Measurements from ENCODE around the gene SLC43A3.
"Not testable (repeated sequence)": the region's sequence is repeated elsewhere in the genome, so short reads cannot be mapped to it uniquely, and the experiment has no call there.

SLC43A3 gene

DNA sequence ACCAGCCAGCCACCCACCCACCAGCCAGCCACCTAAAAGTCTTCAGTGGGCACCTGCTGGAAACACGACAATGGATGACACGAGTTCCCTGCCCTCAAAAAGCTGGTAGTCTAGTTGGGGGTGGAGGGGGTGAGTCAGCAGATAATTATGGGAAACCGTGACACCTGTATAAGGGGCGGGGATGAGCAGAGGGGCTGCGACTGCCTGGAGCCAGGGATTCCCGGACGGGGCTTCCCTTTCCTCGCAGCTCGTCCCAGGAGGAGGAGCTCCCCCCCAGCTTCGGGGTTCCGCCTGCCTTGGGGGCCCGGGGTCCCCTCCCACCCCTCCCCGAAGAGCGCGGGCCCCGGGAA is 31.1 kb upstream of the SLC43A3 start:
- Histone ChIP-seq H3K27me3 (ENCODE audit: control insufficient read depth, insufficient read depth, low read length) (peaks cover 56% of the 10 kb centered on the region), H3K36me3 (ENCODE audit: insufficient read depth, low read length) (no peaks in the 10 kb centered on the region), H3K4me2 (ENCODE audit: low read length) (no peak overlapping the region), H3K4me3 (ENCODE audit: low read length) (no peak overlapping the region), H3K9ac (ENCODE audit: low read depth, low read length) (no peak overlapping the region), H3K9me3 (replicated peaks; ENCODE audit: low read length) (no peaks in the 10 kb centered on the region), H3K4me1 (ENCODE audit: control insufficient read depth, insufficient read depth, low read length) (peaks cover 24% of the 10 kb centered on the region)

GRCh38 chr11:57457643-57458023 is 30.7 kb upstream of the SLC43A3 start:
- no peak overlapping the region for H3K9ac ChIP-seq (ENCODE audit: low read depth, low read length)

DNA sequence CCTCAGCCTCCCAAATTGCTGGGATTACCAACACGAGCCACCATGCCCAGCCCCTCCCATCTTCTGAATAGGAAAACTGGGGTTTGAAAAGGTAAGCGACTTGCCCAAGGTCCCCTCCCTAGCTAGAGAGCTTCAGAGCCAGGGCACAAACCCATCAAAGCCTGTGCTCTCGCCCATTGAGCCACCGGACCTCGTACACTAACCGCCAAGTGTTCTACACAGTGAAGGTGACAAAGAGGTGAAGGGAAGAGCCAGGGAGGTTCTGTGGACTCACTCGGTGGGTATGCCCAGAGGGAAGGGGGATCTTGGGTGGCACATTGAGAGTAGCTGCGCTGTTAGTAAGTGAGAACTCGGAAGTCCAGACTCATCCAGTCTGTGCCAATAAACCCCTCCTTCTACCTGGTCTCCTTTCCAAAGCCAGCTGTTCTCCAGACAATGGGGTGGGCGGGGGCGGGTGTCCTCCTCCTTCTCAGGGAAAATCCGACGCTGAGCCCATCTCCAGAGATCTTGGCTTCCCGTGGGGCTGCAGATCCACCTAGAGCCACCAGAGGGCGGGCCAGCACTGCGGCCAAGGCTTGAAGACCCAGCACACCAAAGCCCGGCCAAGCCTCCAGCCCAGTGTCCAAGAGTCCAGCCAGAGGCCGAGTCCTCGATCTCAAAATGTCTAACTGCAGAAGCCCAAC is 30.2 kb upstream of the SLC43A3 start:
- Histone ChIP-seq H3K9me3 (replicated peaks; ENCODE audit: low read length) (no peaks in the 10 kb centered on the region), H3K4me2 (ENCODE audit: low read length) (peak overlapping the region; percentile 63), H3K36me3 (ENCODE audit: insufficient read depth, low read length) (no peaks in the 10 kb centered on the region), H3K27me3 (ENCODE audit: control insufficient read depth, insufficient read depth, low read length) (peaks cover 56% of the 10 kb centered on the region), H3K4me1 (ENCODE audit: control insufficient read depth, insufficient read depth, low read length) (peaks cover 24% of the 10 kb centered on the region), H3K9ac (ENCODE audit: low read depth, low read length) (no peak overlapping the region), H3K4me3 (ENCODE audit: low read length) (no peak overlapping the region)

More at GRCh38 chr11:57457643-57458023, 30.7 kb upstream of the SLC43A3 start:
- H3K27me3 ChIP-seq (ENCODE audit: control insufficient read depth, insufficient read depth, low read length): peaks cover 56% of the 10 kb centered on the region
- peak overlapping the region; percentile 63 for H3K4me2 ChIP-seq (ENCODE audit: low read length)
- H3K4me1 ChIP-seq (ENCODE audit: control insufficient read depth, insufficient read depth, low read length): peaks cover 24% of the 10 kb centered on the region
- H3K9me3 ChIP-seq (replicated peaks; ENCODE audit: low read length): no peaks in the 10 kb centered on the region
- H3K36me3 ChIP-seq (ENCODE audit: insufficient read depth, low read length): no peaks in the 10 kb centered on the region
- H3K4me3 ChIP-seq (ENCODE audit: low read length): no peak overlapping the region

- no peak overlapping the region for H3K4me2 ChIP-seq (ENCODE audit: low read length)
- no peaks in the 10 kb centered on the region for H3K9me3 ChIP-seq (replicated peaks; ENCODE audit: low read length)
- no peak overlapping the region for H3K4me3 ChIP-seq (ENCODE audit: low read length)
- H3K4me1 ChIP-seq (ENCODE audit: control insufficient read depth, insufficient read depth, low read length): peaks cover 11% of the 10 kb centered on the region
- no peaks in the 10 kb centered on the region for H3K36me3 ChIP-seq (ENCODE audit: insufficient read depth, low read length)
- H3K9ac ChIP-seq (ENCODE audit: low read depth, low read length): no peak overlapping the region
- H3K27me3 ChIP-seq (ENCODE audit: control insufficient read depth, insufficient read depth, low read length): peaks cover 57% of the 10 kb centered on the region
Measured at GRCh38 chr11:57453543-57454177, 26.7 kb upstream of the SLC43A3 start.

- Histone ChIP-seq H3K4me1 (ENCODE audit: control insufficient read depth, insufficient read depth, low read length) (peaks cover 7% of the 10 kb centered on the region), H3K4me3 (ENCODE audit: low read length) (no peak overlapping the region), H3K9ac (ENCODE audit: low read depth, low read length) (no peak overlapping the region), H3K9me3 (replicated peaks; ENCODE audit: low read length) (no peaks in the 10 kb centered on the region), H3K27me3 (ENCODE audit: control insufficient read depth, insufficient read depth, low read length) (peaks cover 24% of the 10 kb centered on the region), H3K4me2 (ENCODE audit: low read length) (no peak overlapping the region), H3K36me3 (ENCODE audit: insufficient read depth, low read length) (no peaks in the 10 kb centered on the region)
Measured at GRCh38 chr11:57446055-57446454, 19.1 kb upstream of the SLC43A3 start.

- H3K27me3 ChIP-seq (ENCODE audit: control insufficient read depth, insufficient read depth, low read length): peaks cover 16% of the 10 kb centered on the region
- H3K9ac ChIP-seq (ENCODE audit: low read depth, low read length); H3K4me2 ChIP-seq (ENCODE audit: low read length); H3K4me1 ChIP-seq (ENCODE audit: control insufficient read depth, insufficient read depth, low read length); H3K36me3 ChIP-seq (ENCODE audit: insufficient read depth, low read length); H3K4me3 ChIP-seq (ENCODE audit: low read length); H3K9me3 ChIP-seq (replicated peaks; ENCODE audit: low read length): not testable (repeated sequence)
Measured at GRCh38 chr11:57445122-57445394, 18.1 kb upstream of the SLC43A3 start.

DNA sequence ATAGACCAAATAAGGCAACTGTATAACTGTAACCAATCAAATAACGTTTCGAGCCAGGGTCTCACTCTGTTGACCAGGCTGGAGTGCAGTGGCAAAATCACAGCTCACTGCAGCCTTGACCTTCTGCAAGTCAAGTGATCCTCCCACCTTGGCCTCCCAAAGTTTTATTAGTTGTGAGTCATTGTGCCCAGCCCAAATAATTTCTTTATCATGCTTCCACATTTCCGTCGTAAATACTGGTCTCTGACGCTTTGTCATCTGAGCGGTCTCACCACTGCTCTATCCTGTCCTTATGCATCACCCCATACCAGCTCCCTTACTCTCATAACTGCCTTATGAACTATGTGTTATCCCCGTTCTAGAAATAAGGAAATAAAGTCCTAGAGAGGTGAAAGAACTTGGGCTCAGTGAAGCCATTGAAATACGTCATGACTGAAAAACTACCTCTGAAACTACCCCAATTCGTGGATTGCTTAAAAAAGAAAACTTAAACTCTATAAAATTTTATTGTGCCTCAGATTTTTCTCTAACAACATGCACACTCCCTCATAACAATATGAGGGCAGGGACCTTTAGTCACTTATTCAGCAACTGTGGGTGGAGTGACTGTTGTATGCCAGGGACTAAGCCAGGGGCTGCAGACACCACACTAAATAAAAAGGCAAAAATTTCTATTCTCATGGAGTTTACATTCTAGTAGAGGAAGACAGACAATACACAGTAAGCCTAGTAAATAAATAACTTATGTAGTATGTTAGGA is 17.6 kb upstream of the SLC43A3 start:
- H3K4me1 ChIP-seq (ENCODE audit: control insufficient read depth, insufficient read depth, low read length): peaks cover 7% of the 10 kb centered on the region
- H3K4me3 ChIP-seq (ENCODE audit: low read length): no peak overlapping the region

DNA sequence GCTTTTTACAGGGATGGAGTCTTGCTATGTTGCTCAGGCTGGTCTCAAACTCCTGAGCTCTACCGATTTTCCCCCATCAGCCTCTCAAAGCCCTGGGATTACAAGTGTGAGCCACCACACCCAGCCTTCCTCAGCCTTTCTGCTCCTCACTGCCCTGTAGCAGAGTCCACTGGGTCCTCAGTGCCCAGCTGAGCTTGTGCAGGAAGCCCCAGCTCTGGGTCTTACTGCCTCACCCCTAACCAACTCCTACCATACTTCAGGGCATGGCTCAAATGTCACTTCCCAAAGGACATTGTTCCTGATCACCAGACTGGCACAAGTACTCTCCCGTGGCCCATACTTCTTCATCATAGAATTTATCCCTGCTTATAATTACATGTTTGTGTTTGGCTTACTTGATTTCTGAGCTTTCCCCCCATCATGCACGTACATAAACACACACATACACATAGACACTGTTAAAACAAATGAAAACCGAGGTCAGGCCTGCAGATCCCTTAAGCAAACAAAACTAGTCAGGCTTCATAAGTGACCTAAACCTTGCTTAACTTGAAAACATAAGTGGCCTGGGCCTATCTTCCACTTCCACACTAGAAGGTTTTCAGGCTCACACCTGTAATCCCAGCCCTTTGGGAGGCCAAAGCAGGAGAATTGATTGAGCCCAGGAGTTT is 14.0 kb upstream of the SLC43A3 start:
- H3K27me3 ChIP-seq (ENCODE audit: control insufficient read depth, insufficient read depth, low read length): peaks cover 13% of the 10 kb centered on the region
- H3K36me3 ChIP-seq (ENCODE audit: insufficient read depth, low read length): no peaks in the 10 kb centered on the region
- H3K4me3 ChIP-seq (ENCODE audit: low read length): no peak overlapping the region
- no peaks in the 10 kb centered on the region for H3K9me3 ChIP-seq (replicated peaks; ENCODE audit: low read length)
- no peak overlapping the region for H3K9ac ChIP-seq (ENCODE audit: low read depth, low read length)
- no peak overlapping the region for H3K4me2 ChIP-seq (ENCODE audit: low read length)
- H3K4me1 ChIP-seq (ENCODE audit: control insufficient read depth, insufficient read depth, low read length): peaks cover 7% of the 10 kb centered on the region

More for the DNA sequence above, 17.6 kb upstream of the SLC43A3 start:
- Histone ChIP-seq H3K4me2 (ENCODE audit: low read length) (no peak overlapping the region), H3K27me3 (ENCODE audit: control insufficient read depth, insufficient read depth, low read length) (peaks cover 11% of the 10 kb centered on the region), H3K9ac (ENCODE audit: low read depth, low read length) (no peak overlapping the region), H3K36me3 (ENCODE audit: insufficient read depth, low read length) (no peaks in the 10 kb centered on the region), H3K9me3 (replicated peaks; ENCODE audit: low read length) (no peaks in the 10 kb centered on the region)

GRCh38 chr11:57439786-57440185 is 12.9 kb upstream of the SLC43A3 start:
- H3K4me3 ChIP-seq (ENCODE audit: low read length): no peak overlapping the region
- H3K9ac ChIP-seq (ENCODE audit: low read depth, low read length): no peak overlapping the region
- no peak overlapping the region for H3K4me2 ChIP-seq (ENCODE audit: low read length)
- no peaks in the 10 kb centered on the region for H3K36me3 ChIP-seq (ENCODE audit: insufficient read depth, low read length)
- no peaks in the 10 kb centered on the region for H3K9me3 ChIP-seq (replicated peaks; ENCODE audit: low read length)
- H3K27me3 ChIP-seq (ENCODE audit: control insufficient read depth, insufficient read depth, low read length): peaks cover 9% of the 10 kb centered on the region
- peaks cover 12% of the 10 kb centered on the region for H3K4me1 ChIP-seq (ENCODE audit: control insufficient read depth, insufficient read depth, low read length)

- H3K9ac ChIP-seq (ENCODE audit: low read depth, low read length): no peak overlapping the region
Measured at GRCh38 chr11:57438345-57439285, 11.7 kb upstream of the SLC43A3 start.

DNA sequence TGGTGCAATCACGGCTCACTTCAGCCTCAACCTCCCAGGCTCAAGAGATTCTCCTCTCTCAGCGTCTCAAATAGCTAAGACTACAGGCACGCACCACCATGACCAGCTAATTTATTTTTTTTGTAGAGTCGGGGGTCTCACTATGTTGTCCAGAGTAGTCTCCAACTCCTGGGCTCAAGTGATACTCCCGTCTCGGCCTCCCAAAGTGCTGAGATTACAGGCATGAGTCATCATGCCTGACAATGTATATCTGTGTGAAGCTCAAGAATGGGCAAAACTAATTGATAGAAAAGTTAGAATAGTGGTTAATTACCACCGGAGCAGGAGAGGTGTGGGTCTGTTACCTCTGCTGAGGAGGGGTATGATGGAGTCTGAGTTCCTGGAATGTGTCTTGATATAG is 9.1 kb upstream of the SLC43A3 start:
- Histone ChIP-seq H3K4me2 (ENCODE audit: low read length) (no peak overlapping the region), H3K27me3 (ENCODE audit: control insufficient read depth, insufficient read depth, low read length) (peaks cover 9% of the 10 kb centered on the region), H3K9me3 (replicated peaks; ENCODE audit: low read length) (no peaks in the 10 kb centered on the region), H3K4me3 (ENCODE audit: low read length) (no peak overlapping the region), H3K36me3 (ENCODE audit: insufficient read depth, low read length) (no peaks in the 10 kb centered on the region), H3K9ac (ENCODE audit: low read depth, low read length) (no peak overlapping the region), H3K4me1 (ENCODE audit: control insufficient read depth, insufficient read depth, low read length) (peaks cover 22% of the 10 kb centered on the region)

More at GRCh38 chr11:57438345-57439285, 11.7 kb upstream of the SLC43A3 start:
- Histone ChIP-seq H3K4me1 (ENCODE audit: control insufficient read depth, insufficient read depth, low read length) (peaks cover 13% of the 10 kb centered on the region), H3K4me2 (ENCODE audit: low read length) (no peak overlapping the region), H3K36me3 (ENCODE audit: insufficient read depth, low read length) (no peaks in the 10 kb centered on the region), H3K27me3 (ENCODE audit: control insufficient read depth, insufficient read depth, low read length) (peaks cover 9% of the 10 kb centered on the region), H3K4me3 (ENCODE audit: low read length) (no peak overlapping the region), H3K9me3 (replicated peaks; ENCODE audit: low read length) (no peaks in the 10 kb centered on the region)

Measured in skeletal muscle satellite cell (primary cell).